IPS-NIHi7 (cell line): Measurements from ENCODE around the gene C1orf116.

ENCODE experiments used
- DNase-seq: peaks from one replicate; pipeline ENCODE4 v3.0.0; 2012; ENCODE audit warnings: mixed read lengths; ENCODE audit errors: extremely low spot score

C1orf116 gene

GRCh38 chr1:207032528-207033017, at the start of gene C1orf116:
Gene C1orf116, minus strand, starts transcription at chr1:207032756. Its CDS starts 5,158 bp downstream, at chr1:207027598.
- peak; percentile 96 for DNase-seq

- DNase-seq = no peak
These were observed 49.2 kb upstream of the C1orf116 start for GRCh38 chr1:207081806-207082205.

GRCh38 chr1:207081088-207081487, 48.5 kb upstream of the C1orf116 start:
- no peak for DNase-seq

DNA sequence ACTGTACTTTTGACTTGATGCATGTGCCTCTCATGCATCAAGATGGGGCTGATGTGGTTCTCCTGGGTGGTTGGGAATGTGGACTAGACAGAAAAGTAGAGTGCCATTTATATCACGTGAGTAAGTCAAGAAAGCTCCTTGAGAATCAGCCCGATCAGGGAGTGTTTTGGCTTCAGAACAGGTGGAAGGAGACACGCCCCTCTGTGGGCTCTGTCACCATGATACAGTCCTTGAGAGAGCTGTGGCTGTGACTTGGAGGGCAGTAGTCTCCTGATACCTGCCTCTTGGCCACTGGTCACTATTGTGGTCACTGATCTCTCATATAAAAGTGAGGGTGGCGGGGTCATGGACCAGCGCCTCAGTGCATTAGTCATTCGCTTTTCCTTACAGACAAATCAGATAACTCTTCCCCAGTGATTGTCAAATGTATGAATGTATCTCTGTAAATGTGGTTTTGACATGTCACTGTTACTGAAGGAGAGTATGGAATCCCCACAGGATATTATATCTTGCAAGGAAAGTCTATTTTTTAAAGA, 47.2 kb upstream of the C1orf116 start:
- DNase-seq = no peak

GRCh38 chr1:207078578-207079132, 46.1 kb upstream of the C1orf116 start:
- DNase-seq = no peak

DNA sequence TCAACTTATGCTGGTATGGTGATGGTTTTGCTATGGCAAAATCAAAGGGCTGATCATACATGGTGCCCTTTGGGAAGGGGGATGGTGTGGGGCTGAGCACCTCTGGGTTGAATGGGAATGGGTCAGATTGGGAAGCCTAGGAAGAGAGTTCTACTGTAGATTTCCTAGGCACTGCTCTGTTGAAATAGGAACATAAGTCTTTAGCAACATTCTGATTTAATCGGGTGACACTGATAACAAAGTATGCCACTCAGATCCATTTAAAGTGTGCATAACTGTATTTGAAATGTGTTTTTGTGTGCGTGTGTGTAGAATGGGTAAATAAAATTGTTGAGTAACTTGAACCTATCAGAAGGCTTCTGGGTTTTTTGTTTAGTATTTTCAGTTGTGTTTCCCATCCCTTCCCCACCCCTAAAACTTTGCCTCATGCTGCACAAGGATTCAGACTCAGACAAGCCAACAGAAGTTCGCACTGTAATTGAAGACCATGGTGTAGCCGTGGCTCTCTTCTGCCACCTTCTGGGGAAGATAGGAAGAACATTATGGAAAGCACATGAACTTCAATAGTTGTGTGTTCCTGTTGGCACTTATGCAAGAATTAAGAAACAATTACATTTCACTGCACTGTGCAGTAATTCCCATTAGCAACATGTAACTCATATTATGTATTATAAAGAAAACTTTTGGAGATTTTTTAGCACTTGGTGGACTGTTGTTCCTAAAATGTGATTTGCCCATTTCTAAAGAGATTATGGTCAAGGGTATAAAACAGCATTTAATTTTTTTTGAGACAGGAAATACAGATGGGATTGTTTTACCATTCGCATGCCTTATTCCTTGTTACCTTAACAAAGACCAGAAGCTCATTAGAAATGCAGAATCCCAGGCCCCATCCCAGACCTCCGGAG, 45.2 kb upstream of the C1orf116 start:
- peak; percentile 78 for DNase-seq

GRCh38 chr1:207077012-207077411, 44.5 kb upstream of the C1orf116 start:
- DNase-seq = no peak

DNA sequence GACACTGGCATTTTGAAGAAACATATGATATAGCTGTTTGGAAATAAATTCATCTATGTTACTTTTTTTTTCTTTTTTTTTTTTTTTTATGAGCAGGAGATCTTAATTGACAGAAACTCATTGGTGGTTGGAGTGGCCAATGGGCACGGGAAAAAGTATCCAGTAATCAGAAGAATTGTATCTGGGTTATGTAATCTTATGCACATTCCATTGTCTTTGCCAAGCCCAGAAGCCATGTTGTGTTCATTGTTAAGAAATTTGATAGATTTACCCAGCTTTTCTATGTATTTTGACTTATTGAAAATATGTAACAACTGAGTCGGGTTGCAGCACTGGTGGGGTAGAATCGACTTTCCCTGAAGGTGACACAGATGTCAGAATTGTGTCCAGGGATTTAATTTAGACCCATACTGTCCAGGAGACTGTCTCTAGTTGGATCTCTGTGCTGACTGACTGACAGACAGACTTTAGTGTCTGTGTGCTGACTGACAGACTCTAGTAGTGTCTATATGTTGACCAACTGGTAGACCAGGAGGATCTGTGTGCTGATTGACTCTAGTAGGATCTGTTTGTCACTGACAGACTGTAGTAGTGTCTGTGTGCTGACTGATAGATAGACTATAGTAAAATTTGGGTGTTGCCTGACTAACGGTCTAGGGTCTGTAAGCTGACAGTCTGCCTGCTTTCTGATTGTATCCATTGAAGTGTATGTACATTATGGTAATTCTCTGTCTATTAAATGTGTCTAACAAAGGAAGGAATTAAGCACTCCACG, 43.8 kb upstream of the C1orf116 start:
- no peak for DNase-seq

- DNase-seq = no peak
These were observed 41.6 kb upstream of the C1orf116 start for GRCh38 chr1:207073906-207074820.

GRCh38 chr1:207072233-207072632, 39.7 kb upstream of the C1orf116 start:
- DNase-seq = no peak

GRCh38 chr1:207071426-207071825, 38.9 kb upstream of the C1orf116 start:
- DNase-seq = no peak

GRCh38 chr1:207070811-207071210, 38.3 kb upstream of the C1orf116 start:
- DNase-seq = no peak

- DNase-seq = no peak
These were observed 37.4 kb upstream of the C1orf116 start for GRCh38 chr1:207069858-207070506.

DNA sequence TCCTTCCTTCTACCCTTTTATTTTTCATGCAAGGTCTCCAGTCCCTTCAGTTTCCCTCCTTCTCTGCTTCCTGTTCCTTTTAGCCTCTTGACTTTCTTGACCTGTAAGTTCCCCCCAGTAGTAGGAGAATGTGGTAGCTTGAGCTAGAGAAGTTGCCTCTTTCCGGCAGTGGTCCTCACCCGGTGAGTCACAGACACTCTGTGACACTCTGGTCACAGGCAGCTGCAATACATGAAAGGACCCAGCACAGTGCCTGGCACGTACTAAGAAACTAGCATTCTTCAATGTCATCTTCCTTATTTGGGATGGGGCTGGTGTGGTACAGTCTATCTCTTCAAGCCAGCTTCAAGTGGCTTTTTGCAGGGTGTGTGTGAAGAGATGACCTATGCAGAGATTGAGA, 36.5 kb upstream of the C1orf116 start:
- no peak for DNase-seq

- DNase-seq = no peak
These were observed 35.1 kb upstream of the C1orf116 start for GRCh38 chr1:207067665-207068064.

- no peak for DNase-seq
These were observed 34.6 kb upstream of the C1orf116 start for GRCh38 chr1:207067185-207067584.

DNA sequence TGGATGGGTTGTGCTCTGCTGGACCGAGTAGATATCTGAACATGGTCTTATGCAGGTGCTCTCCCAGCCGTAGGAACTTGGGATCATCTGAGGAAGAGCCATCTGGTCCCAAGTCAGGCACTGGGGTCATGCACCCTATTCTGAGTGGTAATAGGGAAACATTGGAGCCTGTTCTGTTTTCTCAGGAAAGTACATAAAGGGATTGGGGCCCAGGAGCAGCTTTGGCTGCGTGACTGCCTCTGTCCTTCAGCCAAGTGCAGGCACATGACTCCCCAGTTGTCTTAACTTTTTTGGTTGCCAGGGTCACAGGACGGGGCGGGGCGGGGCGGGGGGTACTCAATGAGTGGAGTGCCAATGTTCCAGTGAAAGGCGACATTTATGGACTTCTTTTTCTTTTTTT, 32.0 kb upstream of the C1orf116 start:
- no peak for DNase-seq

GRCh38 chr1:207063014-207063413, 30.5 kb upstream of the C1orf116 start:
- no peak for DNase-seq

DNA sequence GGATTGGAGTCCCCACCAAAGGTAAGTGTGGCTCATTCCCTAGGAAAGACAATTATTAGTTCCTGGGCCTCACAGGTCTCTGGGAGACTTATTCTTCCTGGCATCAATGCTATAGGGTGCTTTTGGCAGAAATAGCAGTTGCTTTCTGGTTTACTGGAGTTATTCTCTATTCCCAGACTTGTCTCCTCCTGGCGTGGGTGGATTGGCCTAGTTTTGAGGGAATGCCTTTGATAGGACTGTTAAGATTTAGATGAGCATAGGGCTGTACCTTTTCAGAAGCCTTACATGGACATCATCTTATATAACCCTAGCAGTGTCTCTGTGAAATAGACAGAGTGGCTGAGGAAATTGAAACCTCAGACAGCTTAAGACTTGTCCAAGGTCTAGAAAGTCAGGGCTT, 29.5 kb upstream of the C1orf116 start:
- no peak for DNase-seq

DNA sequence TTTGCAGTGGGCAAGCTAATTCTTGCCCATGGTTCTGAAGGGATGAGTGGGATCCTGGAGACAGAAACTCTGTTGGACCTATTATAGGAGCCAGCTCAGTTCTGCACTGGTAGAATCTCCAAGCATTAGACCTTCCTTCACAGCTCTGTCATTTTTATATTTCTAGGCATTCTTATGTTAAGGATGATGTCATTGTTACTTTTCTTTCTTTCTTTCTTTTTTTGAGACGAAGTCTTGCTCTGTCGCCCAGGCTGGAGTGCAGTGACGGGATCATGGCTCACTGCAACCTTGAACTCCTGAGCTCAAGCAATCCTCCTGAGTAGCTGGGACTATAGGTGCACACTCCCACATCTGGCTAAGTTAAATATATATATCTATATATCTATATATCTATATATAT, 28.0 kb upstream of the C1orf116 start:
- no peak for DNase-seq
